Uterus (tissue), 2 donors: ENCODE measurements around the gene BOD1L1.

Experiments used
- POLR2A ChIP-seq, 2 donors: fragments of 450-650 bp; IDR thresholded peaks; one replicate each; pipeline ENCODE4 v1.6.1; 2016; ENCODE audit warnings: antibody characterized with exemption in 2 of 2, mild to moderate bottlenecking in 1 of 2, moderate library complexity in 1 of 2
- TF ChIP-seq, protein P1 (sequence below), 4 experiments: fragments of 200-600 bp in 2 of 4; fragments of 450-650 bp in 2 of 4; sonication (generic) in 2 of 4; IDR thresholded peaks; one replicate each; pipeline ENCODE4 v1.5.1; 2016 to 2019; ENCODE audit warnings: antibody characterized with exemption in 4 of 4, mild to moderate bottlenecking in 2 of 4, moderate library complexity in 1 of 4

GRCh38 chr4:13605330-13605729 lies 22.2 kb downstream of the BOD1L1 start:
- TF ChIP-seq POLR2A (IDR thresholded peaks at IDR 0.05) = no peak
- TF ChIP-seq, protein P1, sequence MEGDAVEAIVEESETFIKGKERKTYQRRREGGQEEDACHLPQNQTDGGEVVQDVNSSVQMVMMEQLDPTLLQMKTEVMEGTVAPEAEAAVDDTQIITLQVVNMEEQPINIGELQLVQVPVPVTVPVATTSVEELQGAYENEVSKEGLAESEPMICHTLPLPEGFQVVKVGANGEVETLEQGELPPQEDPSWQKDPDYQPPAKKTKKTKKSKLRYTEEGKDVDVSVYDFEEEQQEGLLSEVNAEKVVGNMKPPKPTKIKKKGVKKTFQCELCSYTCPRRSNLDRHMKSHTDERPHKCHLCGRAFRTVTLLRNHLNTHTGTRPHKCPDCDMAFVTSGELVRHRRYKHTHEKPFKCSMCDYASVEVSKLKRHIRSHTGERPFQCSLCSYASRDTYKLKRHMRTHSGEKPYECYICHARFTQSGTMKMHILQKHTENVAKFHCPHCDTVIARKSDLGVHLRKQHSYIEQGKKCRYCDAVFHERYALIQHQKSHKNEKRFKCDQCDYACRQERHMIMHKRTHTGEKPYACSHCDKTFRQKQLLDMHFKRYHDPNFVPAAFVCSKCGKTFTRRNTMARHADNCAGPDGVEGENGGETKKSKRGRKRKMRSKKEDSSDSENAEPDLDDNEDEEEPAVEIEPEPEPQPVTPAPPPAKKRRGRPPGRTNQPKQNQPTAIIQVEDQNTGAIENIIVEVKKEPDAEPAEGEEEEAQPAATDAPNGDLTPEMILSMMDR (IDR thresholded peaks at IDR 0.05) = no peak
